ENCODE measurements around the gene MGAT4C. TPM values are rescaled to one million over a fixed set of nuclear protein-coding genes. Genes with fewer than 3 reads are reported as not detected.
"Not testable (repeated sequence)": the region's sequence is repeated elsewhere in the genome, so short reads cannot be mapped to it uniquely, and the experiment has no call there.

Gene MGAT4C
- 0.37 TPM for polyA plus RNA-seq (ENCODE audit: insufficient read length)

- no peak for DNase-seq (ENCODE audit: low read depth)
Observed at GRCh38 chr12:86256163-86256562, at the start of gene MGAT4C. Gene MGAT4C, minus strand, starts transcription at chr12:86256391.

GRCh38 chr12:86296396-86296795 is 40.2 kb upstream of the MGAT4C start:
- not testable (repeated sequence) for DNase-seq (ENCODE audit: low read depth)

DNA sequence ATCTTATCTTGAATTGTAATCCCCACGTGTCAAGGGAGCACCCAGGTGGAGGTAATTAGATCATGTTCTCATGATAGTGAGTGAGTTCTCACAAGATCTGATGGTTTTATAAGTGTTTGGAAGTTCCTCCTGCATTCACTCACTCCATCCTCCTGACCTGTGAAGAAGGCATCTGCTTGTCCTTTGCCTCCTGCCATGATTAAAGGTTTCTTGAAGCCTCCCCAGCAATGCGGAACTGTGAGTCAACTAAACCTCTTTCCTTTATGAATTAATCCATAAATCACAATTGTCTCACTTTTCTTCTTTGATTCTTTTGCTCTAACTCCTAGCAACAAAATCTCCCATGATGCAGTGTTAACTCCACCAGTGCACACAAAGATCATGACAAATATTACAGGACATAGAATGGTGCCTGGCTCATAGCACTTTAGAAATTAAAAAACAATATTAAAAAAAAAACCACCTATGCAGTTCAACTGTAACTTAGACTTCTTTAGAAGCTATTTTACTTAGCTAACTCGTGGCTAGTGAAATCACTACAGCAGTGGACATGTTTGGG is 37.6 kb upstream of the MGAT4C start:
- DNase-seq (ENCODE audit: low read depth): no peak

GRCh38 chr12:86292480-86292879 is 36.3 kb upstream of the MGAT4C start:
- no peak for DNase-seq (ENCODE audit: low read depth)

DNA sequence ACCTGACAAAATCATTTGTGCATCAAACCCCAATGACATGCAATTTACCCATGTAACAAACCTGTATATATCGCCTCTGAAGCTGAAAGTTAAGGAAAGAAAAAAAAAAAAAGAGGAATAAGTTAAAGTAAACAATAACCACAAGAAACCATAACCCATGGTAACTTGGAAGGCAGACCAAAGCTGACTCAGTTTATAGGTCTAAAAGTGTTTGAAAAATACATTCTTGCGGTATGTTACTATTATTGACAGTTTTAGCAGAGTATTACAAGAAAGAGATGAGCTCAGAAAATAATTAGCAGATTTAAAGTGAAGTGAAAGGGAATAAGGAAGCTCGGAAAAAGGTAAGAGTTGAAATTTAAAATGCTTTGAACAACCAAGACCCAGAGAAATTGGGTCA is 34.4 kb upstream of the MGAT4C start:
- DNase-seq (ENCODE audit: low read depth): no peak

GRCh38 chr12:86286119-86286518 is 29.9 kb upstream of the MGAT4C start:
- no peak for DNase-seq (ENCODE audit: low read depth)

GRCh38 chr12:86283620-86284019 is 27.4 kb upstream of the MGAT4C start:
- DNase-seq (ENCODE audit: low read depth): no peak

- no peak for DNase-seq (ENCODE audit: low read depth)
Observed at GRCh38 chr12:86275356-86275755, 19.2 kb upstream of the MGAT4C start.

DNA sequence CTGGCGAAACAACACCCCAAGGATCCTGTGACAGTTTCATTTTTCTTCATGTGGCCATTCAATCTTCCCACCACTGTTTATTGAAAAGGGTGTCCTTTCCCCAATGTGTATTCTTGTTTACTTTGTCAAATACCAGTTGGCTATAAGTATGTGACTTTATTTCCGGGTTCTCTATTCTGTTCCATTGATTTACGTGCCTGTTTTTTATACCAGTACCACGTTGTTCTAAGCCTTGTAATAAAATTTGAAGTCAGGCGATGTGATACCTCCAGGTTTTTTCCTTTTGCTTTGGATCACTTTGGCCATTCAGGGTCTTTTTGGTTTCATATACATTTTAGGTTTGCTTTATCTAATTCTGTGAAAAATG is 9.1 kb upstream of the MGAT4C start:
- DNase-seq (ENCODE audit: low read depth): no peak

DNA sequence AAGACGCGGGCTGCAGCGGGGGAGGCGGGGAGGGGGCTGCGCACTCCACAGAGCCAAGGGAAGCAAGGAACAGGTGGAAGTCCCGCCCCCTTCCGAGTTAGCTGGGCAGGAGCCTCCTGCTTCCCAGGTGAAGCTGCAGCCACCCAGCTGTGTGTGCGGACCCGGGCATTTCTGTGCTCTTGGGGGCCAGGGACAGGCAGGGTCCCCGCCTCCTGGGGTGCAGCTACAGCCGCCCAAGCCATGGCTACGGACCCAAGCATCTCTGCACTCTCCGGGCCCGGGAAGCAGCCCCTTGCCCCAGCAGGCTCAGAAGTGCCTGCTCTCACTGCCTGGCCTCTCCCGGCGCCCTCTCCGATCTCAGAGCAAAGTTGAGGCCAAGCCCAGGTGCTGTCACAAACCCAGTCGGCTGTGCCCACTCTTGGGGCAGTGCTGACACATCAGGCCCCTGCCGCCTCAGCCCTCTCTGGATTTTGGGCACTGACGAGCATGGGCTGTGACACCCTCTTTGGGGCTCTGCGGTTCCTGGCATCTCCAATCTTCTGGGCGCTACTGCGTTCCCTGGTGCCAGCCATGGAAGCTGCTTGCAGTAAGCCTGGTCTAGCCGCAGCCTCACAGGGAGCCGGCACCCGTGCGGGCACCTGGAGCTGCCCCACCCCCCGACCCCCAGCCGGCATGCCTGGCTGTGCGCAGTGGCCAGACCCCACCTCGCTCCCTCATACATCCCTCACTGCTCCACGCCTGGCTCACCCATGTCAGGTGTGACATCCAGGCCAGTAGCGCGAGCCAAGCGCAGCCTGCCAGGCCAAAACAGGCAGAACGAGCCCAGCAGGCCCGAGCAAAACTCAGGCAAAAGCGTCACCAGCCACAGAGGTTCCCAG is 8.5 kb upstream of the MGAT4C start:
- no peak for DNase-seq (ENCODE audit: low read depth)

DNA sequence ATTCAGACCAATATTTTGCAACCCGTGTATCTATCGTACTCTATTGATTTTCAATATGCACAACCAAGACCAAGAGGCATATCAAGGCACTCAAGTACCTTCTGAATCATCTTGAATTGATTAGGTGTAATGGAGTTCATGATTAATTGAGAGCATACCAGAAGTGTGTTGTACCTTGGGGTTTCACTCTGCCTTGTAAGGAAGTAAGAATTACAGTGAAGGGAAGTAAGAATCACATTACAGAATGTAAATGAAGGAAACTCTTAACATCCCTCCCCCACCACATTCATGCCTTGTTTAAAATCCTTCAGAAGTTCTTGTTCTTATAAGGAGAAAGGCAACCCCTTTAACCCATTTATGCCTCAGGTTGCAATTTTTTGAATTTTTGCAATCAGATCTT is 5.4 kb upstream of the MGAT4C start:
- no peak for DNase-seq (ENCODE audit: low read depth)

GRCh38 chr12:86261142-86261541 is 5.0 kb upstream of the MGAT4C start:
- DNase-seq (ENCODE audit: low read depth): no peak

- DNase-seq (ENCODE audit: low read depth): no peak
Observed at GRCh38 chr12:86260183-86260582, 4.0 kb upstream of the MGAT4C start.

GRCh38 chr12:86257134-86257533 is 943 bp upstream of the MGAT4C start:
- DNase-seq (ENCODE audit: low read depth): no peak

DNA sequence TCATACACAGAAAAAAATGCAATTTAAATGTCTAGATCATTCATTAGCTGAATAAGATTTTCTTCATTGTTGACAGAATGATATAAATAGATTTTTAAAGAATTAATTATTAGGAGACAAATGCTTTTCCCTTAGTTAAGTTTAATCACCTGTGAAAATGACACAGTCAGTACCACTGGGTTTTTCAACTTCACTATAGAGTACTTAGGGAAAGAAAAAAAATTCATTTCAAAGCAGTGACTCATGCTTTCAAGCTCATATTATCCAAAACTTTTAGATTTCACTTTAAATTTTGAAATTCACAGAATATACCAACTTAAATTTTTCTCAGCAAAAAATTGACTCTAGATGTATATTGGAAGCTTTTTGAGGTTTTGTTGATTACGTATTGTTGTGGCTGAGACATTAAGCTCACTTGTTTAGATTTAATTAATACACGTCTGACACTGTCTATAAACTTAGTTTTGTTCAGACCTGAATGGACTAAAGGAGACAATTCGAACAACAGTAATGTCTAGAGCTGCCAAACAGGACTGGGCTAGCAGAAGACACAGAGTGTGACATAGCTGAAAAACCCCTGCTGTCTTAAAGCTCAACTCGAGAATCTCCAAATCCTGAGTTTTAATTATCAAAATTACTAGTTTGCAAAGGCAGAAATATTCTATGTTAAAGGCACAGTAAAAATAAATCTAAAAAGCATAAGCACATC is 1.6 kb downstream of the MGAT4C start:
- DNase-seq (ENCODE audit: low read depth): no peak

- no peak for DNase-seq (ENCODE audit: low read depth)
Observed at GRCh38 chr12:86249851-86250250, 6.3 kb downstream of the MGAT4C start.

- no peak for DNase-seq (ENCODE audit: low read depth)
Observed at GRCh38 chr12:86249276-86249675, 6.9 kb downstream of the MGAT4C start.

DNA sequence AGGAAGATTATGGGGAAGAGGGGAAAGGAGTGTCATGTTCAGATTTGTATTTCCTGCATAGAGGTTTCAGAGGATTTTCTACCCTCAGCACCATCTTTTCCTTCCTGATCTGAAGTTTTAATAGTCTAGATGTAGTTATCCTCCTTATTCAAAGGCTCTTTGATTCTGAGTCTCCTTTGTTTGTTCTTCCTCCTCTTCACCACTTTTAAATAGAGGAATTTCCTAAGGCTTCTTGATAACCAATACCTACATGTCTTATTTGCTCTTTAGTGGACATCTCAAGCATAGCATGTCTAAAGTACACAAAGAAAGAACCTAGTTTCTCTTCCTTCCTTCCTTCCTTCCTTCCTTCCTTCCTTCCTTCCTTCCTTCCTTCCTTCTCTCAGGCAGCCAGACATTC is 8.3 kb downstream of the MGAT4C start:
- no peak for DNase-seq (ENCODE audit: low read depth)

DNA sequence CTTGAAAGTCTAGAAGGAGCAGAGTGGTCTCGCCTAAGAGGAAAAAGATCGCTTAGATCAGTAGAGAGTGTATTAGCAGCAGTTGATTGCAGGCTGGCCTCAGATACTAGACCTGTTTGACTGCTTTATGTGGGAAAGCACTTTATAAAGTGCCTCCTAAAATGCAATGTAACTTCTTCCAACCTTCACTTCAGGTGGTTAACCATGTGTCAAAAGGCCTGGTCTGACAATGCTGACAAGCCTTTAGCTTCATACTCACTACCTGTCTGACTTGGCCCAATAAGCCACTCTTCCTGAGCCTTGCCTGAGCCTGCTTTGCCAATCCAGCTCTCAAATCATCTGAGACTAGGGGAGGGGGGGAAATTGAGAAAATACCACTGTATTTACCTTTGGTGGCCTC is 14.6 kb downstream of the MGAT4C start:
- DNase-seq (ENCODE audit: low read depth): no peak

GRCh38 chr12:86234316-86234855 is 21.8 kb downstream of the MGAT4C start:
- no peak for DNase-seq (ENCODE audit: low read depth)

DNA sequence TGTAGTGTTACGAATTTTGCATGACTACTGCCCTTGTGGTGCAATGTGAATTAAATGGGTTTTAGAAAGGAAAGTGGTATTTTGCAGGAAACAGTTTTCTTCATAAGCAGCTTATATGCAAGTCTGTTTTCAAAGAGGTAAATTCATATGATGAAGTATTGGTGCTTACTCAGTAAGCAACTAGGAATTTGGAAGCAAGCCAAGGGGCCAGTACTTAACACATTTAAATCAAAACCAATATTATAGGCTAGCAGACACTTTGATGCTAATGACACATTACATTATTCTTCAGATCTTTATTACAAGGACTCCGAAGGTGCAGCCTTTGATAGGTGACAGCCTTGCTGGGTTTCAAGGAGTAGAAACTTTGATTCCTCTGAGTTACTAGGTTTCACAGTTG is 23.1 kb downstream of the MGAT4C start:
- DNase-seq (ENCODE audit: low read depth): no peak

GRCh38 chr12:86230516-86231146 is 25.6 kb downstream of the MGAT4C start:
- no peak for DNase-seq (ENCODE audit: low read depth)
